Temporal lobe (tissue), 2 donors: ENCODE measurements around the gene LRFN3. TPM values are rescaled to one million over a fixed set of nuclear protein-coding genes. Genes with fewer than 3 reads are reported as not detected.

Experiments
- small RNA-seq: library from RNA; depleted of rRNA; stranded (forward); fragments of <200 nt; gene quantifications from one replicate; pipeline ENCODE3, GENCODE V24; 2014; ENCODE audit warnings: low replicate concordance
- total RNA-seq: library from RNA; depleted of rRNA; stranded (reverse); fragments of >200 nt; gene quantifications from one replicate; pipeline ENCODE4 v1.2.3, GENCODE V29; 2014

The LRFN3 gene
- total RNA-seq, 1 donor from 2014 or later: 8.4 TPM

Small RNA genes lying within 50 kb of the gene (small RNA-seq; reads per million reads assigned to genes)
- gene AF038458.1: not detected

Other genes with a start within 250 kb of the LRFN3 start
- gene ZBTB32, start 231.8 kb upstream of the LRFN3 start, total RNA-seq: not detected
- gene KMT2B, start 218.4 kb upstream of the LRFN3 start, total RNA-seq: 11.6 TPM
- 0.49 TPM for gene IGFLR1, start 193.9 kb upstream of the LRFN3 start, total RNA-seq
- 3.4 TPM for gene U2AF1L4, start 191.0 kb upstream of the LRFN3 start, total RNA-seq
- 9.8 TPM for gene PSENEN, start 190.7 kb upstream of the LRFN3 start, total RNA-seq
- 5.7 TPM for gene LIN37, start 187.8 kb upstream of the LRFN3 start, total RNA-seq
- 0.25 TPM for gene HSPB6, start 179.3 kb upstream of the LRFN3 start, total RNA-seq
- gene PROSER3, start 178.2 kb upstream of the LRFN3 start, total RNA-seq: 1.2 TPM
- gene ARHGAP33, start 160.8 kb upstream of the LRFN3 start, total RNA-seq: 138 TPM
- not detected for gene PRODH2, start 123.5 kb upstream of the LRFN3 start, total RNA-seq
- gene NPHS1, start 83.9 kb upstream of the LRFN3 start, total RNA-seq: 0.25 TPM
- gene KIRREL2, start 79.5 kb upstream of the LRFN3 start, total RNA-seq: 0.74 TPM
- gene APLP1, start 67.8 kb upstream of the LRFN3 start, total RNA-seq: 162 TPM
- 2.0 TPM for gene NFKBID, start 35.8 kb upstream of the LRFN3 start, total RNA-seq
- gene HCST, start 33.8 kb upstream of the LRFN3 start, total RNA-seq: not detected
- 2.5 TPM for gene TYROBP, start 28.1 kb upstream of the LRFN3 start, total RNA-seq
- 9.8 TPM for gene SDHAF1, start 58.8 kb downstream of the LRFN3 start, total RNA-seq
- under 0.01 TPM for gene SYNE4, start 72.4 kb downstream of the LRFN3 start, total RNA-seq
- 7.4 TPM for gene ALKBH6, start 77.8 kb downstream of the LRFN3 start, total RNA-seq
- 49.4 TPM for gene CLIP3, start 96.5 kb downstream of the LRFN3 start, total RNA-seq
- gene THAP8, start 117.9 kb downstream of the LRFN3 start, total RNA-seq: 2.2 TPM
- 0.98 TPM for gene WDR62, start 118.5 kb downstream of the LRFN3 start, total RNA-seq
- not detected for gene OVOL3, start 174.8 kb downstream of the LRFN3 start, total RNA-seq
- gene POLR2I, start 178.5 kb downstream of the LRFN3 start, total RNA-seq: 41.8 TPM
- 274 TPM for gene TBCB, start 179.1 kb downstream of the LRFN3 start, total RNA-seq
- 78.7 TPM for gene CAPNS1, start 203.7 kb downstream of the LRFN3 start, total RNA-seq
- 1.5 TPM for gene COX7A1, start 216.1 kb downstream of the LRFN3 start, total RNA-seq